GM19395 (cell line): ENCODE results near the gene TMBIM1.
A peak's percentile ranks its signal among the peaks of the same experiment; 100 is the strongest.
"Not testable (repeated sequence)": the region's sequence is repeated elsewhere in the genome, so short reads cannot be mapped to it uniquely, and the experiment has no call there.

ENCODE experiments used
- ATAC-seq: cut with Tn5 transposase; IDR thresholded peaks from one replicate; pipeline ENCODE4 v1.9.1; 2021; ENCODE audit warnings: mild to moderate bottlenecking, moderate library complexity; ENCODE audit not compliant: unreplicated experiment

The TMBIM1 gene

DNA sequence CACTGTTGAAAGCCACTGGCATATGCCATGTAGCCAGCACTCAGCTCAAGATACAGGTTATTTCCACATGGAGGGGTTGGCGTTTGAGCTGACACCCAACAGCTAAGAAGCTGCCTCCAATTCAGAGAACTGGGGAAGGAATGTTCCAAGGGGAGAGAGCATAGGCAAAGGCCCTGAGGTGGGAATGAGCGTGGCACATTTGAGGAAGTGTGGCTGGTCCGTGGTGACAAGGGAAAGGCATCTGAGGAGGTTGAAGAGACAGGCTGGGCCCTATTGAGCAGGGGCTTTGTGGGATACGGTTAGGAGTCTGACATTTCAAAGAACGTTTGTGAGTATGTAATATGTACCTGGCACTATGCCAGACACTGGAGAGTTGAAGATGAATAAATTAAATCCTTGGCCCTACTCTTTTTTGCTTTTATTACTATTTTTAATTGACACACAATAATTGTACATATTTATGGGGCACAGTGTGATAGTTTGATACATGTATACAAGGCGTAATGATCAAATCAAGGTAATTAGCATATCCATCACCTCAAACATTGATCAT, 27.6 kb upstream of the TMBIM1 start:
- no peak for ATAC-seq

DNA sequence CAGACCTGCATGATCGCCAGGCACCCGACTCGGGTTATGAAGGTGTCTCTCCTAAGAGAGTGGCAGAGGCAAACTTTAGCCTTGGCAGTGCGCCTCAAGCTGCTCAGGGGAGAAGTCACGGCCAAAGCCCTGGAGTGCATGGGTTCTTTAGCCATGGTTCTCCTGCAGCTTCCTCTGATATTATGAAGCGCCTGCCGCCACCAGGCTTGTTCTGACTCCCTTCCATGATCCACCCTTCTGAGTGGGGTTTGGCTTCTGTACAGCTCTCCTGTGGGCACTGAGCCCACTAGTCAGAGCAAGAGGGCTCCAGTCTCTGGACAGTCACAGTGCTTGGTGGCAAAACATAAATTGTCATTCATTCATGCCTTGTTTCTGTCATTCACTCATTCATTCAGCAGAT, 25.9 kb upstream of the TMBIM1 start:
- no peak for ATAC-seq

DNA sequence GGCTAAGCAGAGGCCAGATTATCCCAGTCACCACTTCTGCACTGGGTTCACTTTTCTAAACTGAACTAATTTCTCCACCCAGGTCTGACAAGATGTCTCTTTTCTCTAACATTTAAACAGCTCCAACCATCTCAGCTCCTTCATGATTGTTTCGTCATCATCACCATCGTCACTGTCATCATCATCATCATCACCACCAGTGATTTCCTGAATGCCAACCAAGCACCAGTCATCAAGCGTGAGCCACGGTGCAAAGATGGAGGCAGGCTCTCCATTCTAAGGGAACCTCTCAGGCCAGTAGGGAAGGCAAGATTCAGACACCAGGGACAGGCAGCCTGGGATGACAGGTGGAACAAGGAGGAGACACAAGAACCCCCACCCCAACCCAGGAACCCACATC, 25.5 kb upstream of the TMBIM1 start:
- no peak for ATAC-seq

DNA sequence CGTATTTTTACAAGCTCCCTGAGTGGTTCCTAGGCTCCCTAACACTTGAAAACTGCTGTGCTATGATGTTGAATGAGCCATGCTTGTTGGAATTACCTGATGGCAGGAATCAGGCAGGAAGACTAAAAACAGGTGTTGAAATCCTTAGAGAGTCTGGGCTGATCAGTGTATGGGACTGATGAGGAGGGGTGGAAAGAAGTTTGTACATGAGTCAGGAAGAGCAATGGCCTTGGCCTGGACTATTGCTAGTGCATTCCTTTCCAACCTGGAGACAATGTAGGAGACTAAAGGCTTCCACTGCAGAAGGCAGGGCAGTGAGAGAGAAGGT, 25.0 kb upstream of the TMBIM1 start:
- no peak for ATAC-seq

DNA sequence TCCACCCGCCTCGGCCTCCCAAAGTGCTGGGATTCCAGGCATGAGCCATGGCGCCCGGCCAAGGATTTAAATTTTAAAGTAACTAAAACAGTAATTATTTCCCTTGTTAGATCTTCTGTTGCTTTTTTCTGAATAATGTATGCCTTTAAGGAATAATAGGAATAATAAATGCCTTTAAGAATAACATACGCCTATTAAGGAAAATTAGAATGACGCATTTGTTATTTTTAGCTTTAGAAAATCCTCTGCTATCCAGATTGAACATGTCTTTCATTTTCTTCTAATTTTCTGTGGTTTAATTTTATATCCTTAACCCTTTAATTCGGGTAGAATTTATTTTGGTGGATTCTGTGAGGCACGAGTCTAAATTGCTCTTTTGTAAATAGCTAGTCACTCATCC, 23.1 kb upstream of the TMBIM1 start:
- ATAC-seq: no peak

DNA sequence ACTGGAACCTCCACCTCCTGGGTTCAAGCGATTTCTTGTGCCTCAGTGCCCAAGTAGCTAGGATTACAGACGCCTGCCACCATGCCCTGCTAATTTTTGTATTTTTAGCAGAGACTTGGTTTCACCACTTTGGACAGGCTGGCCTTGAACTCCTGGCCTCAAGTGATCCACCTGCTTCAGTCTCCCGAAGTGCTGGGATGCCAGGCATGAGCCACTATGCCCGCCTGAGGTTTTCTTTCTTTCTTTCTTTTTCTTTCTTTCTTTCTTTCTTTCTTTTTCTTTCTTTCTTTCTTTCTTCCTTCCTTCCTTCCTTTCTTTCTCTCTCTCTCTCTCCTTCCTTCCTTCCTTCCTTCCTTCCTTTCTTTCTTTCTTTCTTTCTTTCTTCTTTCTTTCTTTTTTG, 22.5 kb upstream of the TMBIM1 start:
- not testable (repeated sequence) for ATAC-seq

DNA sequence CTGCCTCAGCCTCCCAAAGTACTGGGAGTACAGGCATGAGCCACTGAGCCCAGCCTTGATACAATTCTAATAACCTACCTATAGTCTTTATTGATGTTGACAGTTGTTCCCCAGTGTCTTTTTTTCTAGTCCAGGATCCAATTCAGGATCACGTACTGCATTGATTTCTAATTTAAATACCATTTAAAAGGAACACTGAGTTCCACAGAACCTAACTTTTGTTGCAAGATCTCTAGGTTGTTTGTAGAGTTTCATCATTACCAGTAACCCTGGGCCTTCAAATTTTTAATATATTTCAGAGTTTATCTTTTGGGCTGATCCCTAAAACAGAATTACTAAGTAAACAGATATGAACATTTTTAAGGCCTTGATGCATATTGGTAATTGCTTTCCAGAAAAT, 21.1 kb upstream of the TMBIM1 start:
- ATAC-seq: no peak

DNA sequence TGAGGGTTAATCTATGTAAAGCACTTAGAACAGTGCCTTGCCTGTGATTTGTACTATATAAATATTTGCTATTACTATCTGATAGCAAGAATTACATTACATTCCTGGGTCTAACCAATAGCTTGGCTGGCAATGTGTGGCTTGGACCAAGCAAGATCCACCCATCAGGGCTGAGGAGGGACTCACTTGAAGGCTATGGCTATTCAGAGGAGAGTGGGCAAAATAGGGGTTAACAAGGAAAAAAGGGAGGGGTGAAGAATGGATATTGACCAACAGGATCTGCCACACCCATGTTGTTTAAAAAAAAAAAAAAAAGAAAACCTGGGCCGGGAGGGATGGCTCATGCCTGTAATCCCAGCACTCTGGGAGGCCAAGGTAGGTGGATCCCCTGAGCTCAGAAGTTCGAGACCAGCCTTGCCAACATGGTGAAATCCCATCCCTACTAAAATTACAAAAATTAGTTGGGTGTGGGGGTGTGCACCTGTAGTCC, 20.0 kb upstream of the TMBIM1 start:
- no peak for ATAC-seq

DNA sequence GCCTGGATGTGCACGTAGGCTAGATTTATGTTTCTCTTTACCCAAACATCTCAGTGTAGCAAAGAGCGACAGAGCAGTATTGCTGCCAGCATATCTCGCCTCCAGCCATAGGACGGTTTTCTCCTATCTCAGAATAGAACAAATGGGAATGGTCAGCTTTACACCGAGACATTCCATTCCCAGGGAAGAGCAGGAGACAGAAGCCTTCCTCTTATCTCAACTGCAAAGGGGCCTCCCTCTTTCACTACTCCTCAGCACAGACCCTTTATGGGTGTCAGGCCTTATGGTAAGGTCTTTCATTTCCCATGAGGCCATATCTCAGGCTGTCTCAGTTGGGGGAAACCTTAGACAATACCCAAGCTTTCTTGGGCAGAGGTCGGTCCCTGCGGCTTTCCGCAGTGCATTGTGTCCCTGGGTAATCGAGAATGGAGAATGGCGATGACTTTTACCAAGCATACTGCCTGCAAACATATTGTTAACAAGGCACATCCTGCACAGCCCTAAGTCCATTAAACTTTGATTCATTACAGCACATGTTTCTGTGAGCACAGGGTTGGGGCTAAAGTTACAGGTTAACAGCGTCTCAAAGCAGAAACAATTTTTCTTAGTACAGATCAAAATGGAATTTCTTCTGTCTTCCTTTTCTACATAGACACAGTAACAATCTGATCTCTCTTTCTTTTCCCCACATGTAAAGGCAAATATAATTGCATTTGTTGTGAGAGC, 19.4 kb upstream of the TMBIM1 start:
- not testable (repeated sequence) for ATAC-seq

DNA sequence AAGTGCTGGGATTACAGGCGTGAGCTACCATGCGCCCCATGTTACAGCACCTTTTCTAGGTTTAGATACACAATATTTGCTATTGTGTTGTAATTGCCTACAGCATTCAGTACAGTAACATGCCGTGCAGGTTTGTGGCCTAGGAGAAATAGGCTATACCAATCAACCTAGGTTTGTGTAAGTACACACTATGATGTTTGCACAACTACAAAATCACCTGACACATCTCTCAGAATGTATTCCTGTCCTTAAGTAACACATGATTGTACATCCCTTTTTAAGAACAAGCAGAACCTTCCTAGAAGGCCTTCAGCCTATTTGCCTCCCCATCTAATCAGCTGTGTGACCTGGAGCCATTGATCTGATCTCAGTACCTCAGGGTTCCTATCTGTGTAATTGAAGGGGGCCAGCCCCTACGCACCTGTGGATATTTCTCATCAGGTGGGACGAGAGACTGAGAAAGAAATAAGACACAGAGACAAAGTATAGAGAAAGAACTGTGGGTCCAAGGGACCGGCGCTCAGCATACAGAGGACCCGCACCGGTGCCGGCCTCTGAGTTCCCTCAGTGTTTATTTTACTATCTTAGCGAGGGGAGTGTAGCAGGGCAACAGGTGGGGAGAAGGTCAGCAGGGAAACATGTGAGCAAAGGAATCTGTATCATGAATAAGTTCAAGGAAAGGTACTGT, 18.7 kb upstream of the TMBIM1 start:
- no peak for ATAC-seq

DNA sequence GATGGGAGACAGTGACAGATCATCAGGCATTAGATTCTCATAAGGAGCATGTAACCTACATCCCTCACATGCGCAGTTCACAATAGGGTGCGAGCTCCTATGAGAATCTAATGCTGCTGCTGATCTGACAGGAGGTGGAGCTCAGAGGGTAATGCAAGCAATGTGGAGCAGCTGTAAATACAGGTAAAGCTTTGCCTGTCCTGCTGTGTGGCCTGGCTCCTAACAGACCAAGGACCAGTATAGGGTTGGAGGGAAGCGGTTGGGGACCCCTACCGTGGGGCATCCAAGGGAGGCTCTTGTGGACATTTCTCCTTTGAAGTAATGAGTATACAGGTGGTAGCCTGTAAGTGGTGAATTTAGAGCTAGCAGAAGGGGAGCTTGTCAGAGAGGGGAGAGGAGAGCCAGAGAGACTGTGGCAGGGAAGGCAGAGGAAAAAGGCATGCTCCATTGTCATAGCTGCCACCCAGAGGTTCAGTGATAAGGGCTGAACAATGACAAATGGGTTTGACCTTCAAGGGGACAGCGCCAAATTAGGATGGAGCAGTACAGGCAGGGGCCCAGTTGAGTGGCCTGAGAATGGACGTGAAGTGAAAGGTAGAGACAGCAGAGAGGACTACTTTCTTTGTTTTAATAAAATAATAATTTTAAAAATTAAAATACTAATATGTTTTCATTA, 15.2 kb upstream of the TMBIM1 start:
- no peak for ATAC-seq

DNA sequence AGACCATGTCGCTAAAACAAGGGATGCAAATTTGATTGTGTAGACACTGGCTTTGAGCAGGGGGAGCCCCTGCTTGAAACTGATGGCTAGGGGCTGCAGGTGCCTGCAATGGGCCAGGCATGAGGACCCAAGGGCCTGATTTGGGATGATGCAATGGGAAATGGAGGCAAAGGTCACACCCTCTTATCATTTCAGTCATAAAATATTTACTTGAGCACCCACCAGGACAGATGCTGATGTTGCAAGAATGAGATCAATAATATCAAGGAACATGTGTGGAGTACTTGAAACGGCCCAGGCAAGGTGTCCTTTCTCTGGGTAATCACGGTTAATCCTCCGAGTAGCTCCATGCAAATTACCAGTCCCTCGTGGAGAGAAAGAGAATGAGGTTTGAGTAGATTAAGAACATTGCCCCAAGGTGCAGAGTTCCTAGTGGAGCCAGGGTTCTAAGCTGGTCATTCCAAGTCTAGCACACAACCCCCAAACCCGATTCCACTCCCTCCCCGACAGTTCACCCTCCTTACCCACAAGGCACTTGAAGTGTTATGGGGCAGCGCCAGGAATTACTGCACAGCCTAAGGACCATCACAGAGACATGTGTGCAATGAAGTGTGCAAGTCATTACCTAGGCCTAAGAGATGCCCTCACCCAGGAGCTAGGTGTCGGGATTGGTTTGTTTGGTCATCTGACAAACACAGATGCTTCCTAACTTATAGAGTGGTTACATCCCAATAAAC, 14.0 kb upstream of the TMBIM1 start:
- no peak for ATAC-seq

DNA sequence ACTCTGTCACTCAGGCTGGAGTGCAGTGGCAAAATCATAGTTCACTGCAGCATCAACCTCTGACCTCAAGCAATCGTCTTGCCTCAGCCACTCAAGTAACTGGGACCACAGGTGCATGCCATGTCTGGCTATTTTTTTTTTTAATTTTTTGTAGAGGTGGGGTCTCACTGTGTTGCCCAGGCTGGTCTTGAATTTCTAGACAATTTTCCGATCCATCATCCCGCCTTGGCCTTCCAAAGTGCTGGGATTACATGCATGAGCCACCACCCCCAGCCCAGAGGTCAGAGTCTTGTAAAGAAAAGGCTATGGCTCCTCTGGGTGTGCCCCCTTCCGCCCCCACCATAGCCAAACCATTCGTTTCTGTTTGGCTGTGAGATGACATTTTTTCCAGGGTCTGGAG, 13.1 kb upstream of the TMBIM1 start:
- ATAC-seq: no peak

DNA sequence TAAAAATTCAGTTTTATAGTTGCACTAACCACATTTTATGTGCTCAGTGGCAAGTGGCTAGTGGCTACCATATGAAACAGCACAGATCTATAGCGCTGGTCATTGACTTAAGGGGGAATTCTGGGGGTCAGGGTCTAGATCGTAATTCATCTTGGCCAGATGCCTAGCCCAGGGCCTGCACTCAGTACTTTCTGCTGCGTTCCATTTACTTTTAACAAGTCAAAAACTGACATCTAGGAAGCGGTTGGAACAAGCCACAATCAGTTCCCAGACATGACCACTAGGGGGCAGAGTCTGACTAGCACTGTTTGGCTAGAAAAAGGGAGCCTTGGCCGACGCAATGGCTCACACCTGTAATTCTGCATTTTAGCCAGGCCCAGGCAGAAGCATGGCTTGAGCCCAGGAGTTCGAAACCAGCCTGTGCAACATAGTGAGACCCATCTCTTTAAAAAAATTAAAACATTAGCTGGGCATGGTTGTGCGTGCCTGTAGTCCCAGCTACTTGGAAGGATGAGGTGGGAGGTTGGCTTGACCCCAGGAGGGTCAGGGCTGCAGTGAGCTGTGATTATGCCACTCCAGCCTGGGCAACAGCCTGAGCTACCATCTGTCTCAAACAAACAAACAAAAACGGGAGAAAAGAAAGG, 9.0 kb upstream of the TMBIM1 start:
- ATAC-seq: peak; percentile 80

DNA sequence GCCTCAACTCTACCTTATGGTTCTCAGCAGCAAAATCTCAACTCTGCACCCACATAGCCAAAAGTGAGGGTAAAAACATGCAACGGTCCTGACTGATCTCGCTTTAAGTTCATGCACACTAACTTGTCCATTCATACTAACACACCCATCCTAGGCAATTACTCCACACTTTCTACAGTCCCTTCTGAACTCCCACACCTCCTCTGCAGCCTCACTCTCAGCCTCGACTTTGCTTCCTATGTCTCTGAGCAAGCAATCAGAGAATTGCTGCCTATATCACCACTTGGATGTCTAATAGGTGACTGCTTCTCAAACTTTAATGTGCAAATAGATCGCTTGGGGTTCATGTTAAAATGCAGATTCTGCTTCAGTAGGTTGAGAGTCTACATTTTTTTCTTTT, 7.8 kb upstream of the TMBIM1 start:
- no peak for ATAC-seq

DNA sequence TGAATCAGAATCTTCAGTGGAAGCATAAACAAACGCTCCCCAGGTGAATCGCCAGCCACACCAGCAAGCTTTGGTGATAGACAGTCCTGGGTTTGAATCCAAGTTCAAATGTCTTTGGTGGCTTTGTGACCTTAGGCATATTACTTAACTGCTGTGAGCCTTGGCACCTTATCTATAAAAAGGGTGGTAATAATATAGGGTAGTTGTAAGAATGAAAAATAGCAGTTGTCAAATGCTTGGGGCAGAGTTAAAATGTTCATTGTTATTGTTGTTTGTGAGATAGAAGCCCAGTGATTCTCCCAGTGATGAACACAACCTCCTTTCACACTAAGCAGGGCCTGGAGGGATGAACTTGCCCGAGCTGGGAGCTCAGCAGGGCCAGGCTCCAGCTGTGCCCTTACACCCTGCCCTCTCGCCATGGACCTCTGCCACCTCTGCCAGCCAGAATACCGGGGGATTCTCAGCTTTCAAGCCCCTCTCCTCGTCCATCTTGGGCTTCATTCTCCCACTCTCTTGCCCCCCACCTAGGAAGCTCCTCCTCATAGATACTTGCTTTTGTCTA, 6.1 kb upstream of the TMBIM1 start:
- no peak for ATAC-seq

DNA sequence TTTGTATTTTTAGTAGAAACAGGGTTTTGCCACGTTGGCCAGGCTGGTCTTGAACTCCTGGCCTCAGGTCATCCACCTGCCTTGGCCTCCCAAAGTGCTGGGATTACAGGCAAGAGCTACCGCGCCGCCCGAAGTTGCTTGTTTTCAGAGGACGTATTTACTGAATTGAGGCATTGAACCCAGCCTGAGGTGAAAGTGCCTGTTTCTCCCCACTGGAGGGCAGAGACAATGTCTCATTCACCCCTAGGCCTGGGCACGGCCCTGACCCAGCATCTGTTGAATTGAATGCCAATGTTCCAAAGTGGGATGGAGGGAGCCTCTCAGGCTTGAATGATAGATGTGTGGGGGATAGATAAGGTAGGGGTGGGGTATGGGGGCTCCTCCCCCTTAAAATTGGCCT, 4.5 kb upstream of the TMBIM1 start:
- no peak for ATAC-seq

DNA sequence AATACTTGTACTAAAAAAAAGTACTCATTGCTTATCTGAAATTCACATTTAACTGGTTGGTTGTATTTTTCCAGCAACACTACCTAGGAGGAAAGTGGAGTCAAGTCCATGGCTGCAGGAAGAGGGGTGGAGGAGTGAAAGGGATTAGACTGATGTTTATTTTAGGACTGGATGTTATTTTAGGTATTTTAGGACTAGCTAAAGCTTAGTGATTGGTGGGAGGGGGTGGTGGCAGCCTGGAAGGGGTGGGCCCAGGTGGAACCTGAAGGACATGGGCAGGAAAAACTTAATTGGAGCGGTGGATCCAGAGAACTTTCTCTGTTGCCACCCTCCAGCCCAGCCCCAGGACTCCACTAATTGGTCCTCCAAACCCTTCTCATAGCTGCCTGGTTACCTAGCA, 3.9 kb upstream of the TMBIM1 start:
- ATAC-seq: no peak

DNA sequence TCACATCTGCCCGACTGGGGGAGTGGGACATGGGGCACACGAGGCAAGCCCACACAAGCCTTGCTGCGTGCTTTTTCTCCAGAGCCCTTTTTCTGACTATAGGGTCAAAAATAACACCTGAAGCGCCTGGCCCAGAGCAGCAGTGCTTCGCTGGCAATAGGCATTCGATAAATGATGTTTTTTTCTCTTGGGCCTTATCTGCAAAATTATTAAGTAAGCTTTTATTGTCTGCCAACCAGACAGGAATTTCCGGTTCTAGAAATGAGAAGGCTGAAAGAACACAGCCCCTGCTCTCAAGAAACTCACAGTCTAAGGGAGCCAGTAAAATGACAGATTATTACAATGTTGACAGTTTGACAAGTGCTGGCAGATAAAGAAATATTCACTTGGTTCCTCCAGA, 2.7 kb upstream of the TMBIM1 start:
- no peak for ATAC-seq

DNA sequence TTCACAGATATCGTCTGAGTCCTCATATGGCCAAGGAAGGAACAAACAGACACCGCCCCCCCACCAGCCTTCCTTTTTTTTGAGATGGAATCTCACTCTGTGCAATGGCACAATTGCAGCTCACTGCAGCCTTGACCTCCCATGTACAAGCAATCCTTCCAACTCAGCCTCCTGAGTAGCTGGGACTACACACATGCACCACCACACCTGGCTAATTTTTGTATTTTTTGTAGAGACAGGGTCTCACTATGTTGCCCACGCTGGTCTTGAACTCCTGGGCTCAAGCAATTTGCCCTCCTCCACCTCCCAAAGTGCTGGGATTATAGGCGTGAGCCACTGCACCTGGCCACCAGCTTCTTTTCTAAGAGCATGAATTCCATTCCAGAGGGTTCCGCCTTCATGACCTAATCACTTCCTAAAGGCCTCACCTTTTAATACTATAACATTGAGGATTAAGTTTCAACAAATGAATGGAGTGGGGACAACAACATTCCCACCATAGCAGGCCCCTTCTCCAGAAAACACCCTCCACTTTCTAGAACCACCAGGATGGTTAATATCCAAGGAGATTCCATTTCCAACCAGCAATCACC, 2.2 kb upstream of the TMBIM1 start:
- no peak for ATAC-seq
